HepG2 (cell line): Measurements from ENCODE around the gene CUEDC2. TPM values are rescaled to one million over a fixed set of nuclear protein-coding genes. Genes with fewer than 3 reads are reported as not detected.

Experiments
- BCLAF1 ChIP-seq: fragments of 450-650 bp; IDR thresholded peaks from 2 replicates; pipeline ENCODE4 v1.6.1; 2017; ENCODE audit warnings: mild to moderate bottlenecking
- CC2D1A ChIP-seq: sonication (generic); formaldehyde crosslinking; IDR thresholded peaks from 2 replicates; pipeline ENCODE4 v1.8.1; 2023; ENCODE audit warnings: mild to moderate bottlenecking, missing genetic modification reagents
- E2F1 ChIP-seq: sonication (generic); formaldehyde crosslinking; IDR thresholded peaks from 2 replicates; pipeline ENCODE4 v1.5.0; 2020; ENCODE audit warnings: missing genetic modification reagents
- KDM2A ChIP-seq: sonication (generic); formaldehyde crosslinking; IDR thresholded peaks from 2 replicates; pipeline ENCODE4 v1.4.0; 2020; ENCODE audit warnings: low read depth, missing genetic modification reagents, borderline replicate concordance
- KDM3A ChIP-seq: IDR thresholded peaks from 2 replicates; pipeline ENCODE4 v1.6.1; 2018; ENCODE audit warnings: low read depth, missing compliant biosample characterization
- MXD3 ChIP-seq: IDR thresholded peaks from 2 replicates; pipeline ENCODE4 v1.6.1; 2016; ENCODE audit warnings: mild to moderate bottlenecking, missing biosample characterization, missing genetic modification reagents
- MYPOP ChIP-seq: sonication (generic); formaldehyde crosslinking; IDR thresholded peaks from 2 replicates; pipeline ENCODE4 v1.8.1; 2023; ENCODE audit warnings: mild to moderate bottlenecking, moderate library complexity, missing genetic modification reagents
- PHF8 ChIP-seq: sonication (generic); formaldehyde crosslinking; IDR thresholded peaks from 2 replicates; pipeline ENCODE4 v1.5.0; 2020; ENCODE audit warnings: missing genetic modification reagents
- PITX1 ChIP-seq: sonication (generic); formaldehyde crosslinking; IDR thresholded peaks from 2 replicates; pipeline ENCODE4 v1.5.1; 2020; ENCODE audit warnings: mild to moderate bottlenecking, missing genetic modification reagents
- REPIN1 ChIP-seq: sonication (generic); formaldehyde crosslinking; IDR thresholded peaks from 2 replicates; pipeline ENCODE4 v1.8.0; 2022; ENCODE audit warnings: missing genetic modification reagents, low read depth, mild to moderate bottlenecking, borderline replicate concordance
- SRY ChIP-seq: sonication (generic); formaldehyde crosslinking; IDR thresholded peaks from 2 replicates; pipeline ENCODE4 v1.8.0; 2022; ENCODE audit warnings: mild to moderate bottlenecking, missing genetic modification reagents
- ZBTB46 ChIP-seq: sonication (generic); formaldehyde crosslinking; IDR thresholded peaks from 2 replicates; pipeline ENCODE4 v1.4.0; 2020; ENCODE audit warnings: mild to moderate bottlenecking, missing genetic modification reagents, borderline replicate concordance
- ZMAT3 ChIP-seq: sonication (generic); formaldehyde crosslinking; conservative IDR thresholded peaks from 2 replicates; pipeline ENCODE4 v1.7.0; 2021; ENCODE audit warnings: missing genetic modification reagents
- ZMYM4 ChIP-seq: sonication (generic); formaldehyde crosslinking; IDR thresholded peaks from 2 replicates; pipeline ENCODE4 v1.8.1; 2023; ENCODE audit warnings: mild to moderate bottlenecking, missing genetic modification reagents
- ZNF160 ChIP-seq: sonication (generic); formaldehyde crosslinking; IDR thresholded peaks from 2 replicates; pipeline ENCODE4 v1.8.0; 2022; ENCODE audit warnings: mild to moderate bottlenecking, inconsistent platforms, missing genetic modification reagents
- ZNF333 ChIP-seq: sonication (generic); formaldehyde crosslinking; IDR thresholded peaks from 2 replicates; pipeline ENCODE4 v1.4.0; 2020; ENCODE audit warnings: mild to moderate bottlenecking, missing genetic modification reagents, borderline replicate concordance
- ZNF550 ChIP-seq: sonication (generic); formaldehyde crosslinking; IDR thresholded peaks from 2 replicates; pipeline ENCODE4 v1.4.0; 2020; ENCODE audit warnings: mild to moderate bottlenecking, missing genetic modification reagents, borderline replicate concordance
- ZNF616 ChIP-seq: sonication (generic); formaldehyde crosslinking; IDR thresholded peaks from 2 replicates; pipeline ENCODE4 v1.5.0; 2020; ENCODE audit warnings: low read depth, mild to moderate bottlenecking, missing genetic modification reagents
- ZNF781 ChIP-seq: sonication (generic); formaldehyde crosslinking; IDR thresholded peaks from 2 replicates; pipeline ENCODE4 v1.5.1; 2020; ENCODE audit warnings: borderline replicate concordance, mild to moderate bottlenecking, missing genetic modification reagents; ENCODE audit errors: not compliant biosample characterization
- ZNF839 ChIP-seq: sonication (generic); formaldehyde crosslinking; IDR thresholded peaks from 2 replicates; pipeline ENCODE4 v1.4.0; 2020; ENCODE audit warnings: missing genetic modification reagents, mild to moderate bottlenecking, borderline replicate concordance
- polyA plus RNA-seq, 8 experiments: library from polyadenylated mRNA; depleted of rRNA in 3 of 8; stranded (reverse) in 7 of 8; unstranded in 1 of 8; fragments of >200 nt; fragmentation: Illumina TruSeq in 4 of 8; extraction: Trizol in 4 of 8; gene quantifications; 2 replicates each; pipeline versions ENCODE4 v1.2.1 to v1.2.3, GENCODE V29; 2011 to 2016; ENCODE audit warnings: low read depth in 4 of 8, missing spikeins in 1 of 8, mixed read lengths in 1 of 8; ENCODE audit not compliant: insufficient read depth in 1 of 8
- total RNA-seq, 5 experiments: library from RNA; depleted of rRNA; stranded (reverse); fragments of >200 nt; fragmentation: Illumina TruSeq; extraction: Trizol; gene quantifications; 2 replicates each; pipeline ENCODE4 v1.2.3, GENCODE V29; 2016; ENCODE audit warnings: low read depth in 1 of 5
- TF ChIP-seq, protein P1 (sequence below): IDR thresholded peaks from 2 replicates; pipeline ENCODE4 v1.6.1; 2012; ENCODE audit warnings: inconsistent platforms

The CUEDC2 gene
- total and polyA plus RNA-seq, 2 of the 13 experiments (the other 11 are each of a cell fraction or from before 2014, with no cell fraction given): 13.1 to 18.4 TPM

- TF ChIP-seq BCLAF1 (no peak), ZNF333 (CRISPR knock-in tag) (no peak; the same call in 1 of the 2 replicates), MXD3 (CRISPR knock-in tag) (peak; percentile 92), ZMYM4 (CRISPR knock-in tag) (peak; percentile 79), ZNF839 (CRISPR knock-in tag) (no peak; the same call in 1 of the 2 replicates), PITX1 (CRISPR knock-in tag) (peak; percentile 85; the same call in 1 of the 2 replicates), CC2D1A (CRISPR knock-in tag) (0 out of 2 replicates have a peak, but pooled peaks have one; percentile 82), SRY (CRISPR knock-in tag) (peak; percentile 83), ZNF781 (CRISPR knock-in tag) (peak; percentile 82), KDM2A (CRISPR knock-in tag) (peak; percentile 98), E2F1 (CRISPR knock-in tag) (0 out of 2 replicates have a peak, but pooled peaks have one; percentile 54), REPIN1 (CRISPR knock-in tag) (peak; percentile 85), ZNF160 (CRISPR knock-in tag) (0 out of 2 replicates have a peak, but pooled peaks have one; percentile 47), ZBTB46 (CRISPR knock-in tag) (0 out of 2 replicates have a peak, but pooled peaks have one; percentile 54), ZNF550 (CRISPR knock-in tag) (0 out of 2 replicates have a peak, but pooled peaks have one; percentile 16), ZMAT3 (CRISPR knock-in tag) (peak; percentile 77), PHF8 (CRISPR knock-in tag) (peak; percentile 62), ZNF616 (peak; percentile 85; the same call in 1 of the 2 replicates), KDM3A (CRISPR knock-in tag) (peak; percentile 94; the same call in 1 of the 2 replicates), MYPOP (CRISPR knock-in tag) (0 out of 2 replicates have a peak, but pooled peaks have one; percentile 51)
- TF ChIP-seq, protein P1, sequence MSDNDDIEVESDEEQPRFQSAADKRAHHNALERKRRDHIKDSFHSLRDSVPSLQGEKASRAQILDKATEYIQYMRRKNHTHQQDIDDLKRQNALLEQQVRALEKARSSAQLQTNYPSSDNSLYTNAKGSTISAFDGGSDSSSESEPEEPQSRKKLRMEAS: peak; percentile 99
Observed at GRCh38 chr10:102422545-102423129, 9.7 kb downstream of the CUEDC2 start (continued).
